WTC11 (cell line): Measurements from ENCODE around the gene TLE3. TPM values are rescaled to one million over a fixed set of nuclear protein-coding genes. Genes with fewer than 3 reads are reported as not detected.

Source experiments
- ATAC-seq: fragments of 200-7000 bp; cut with Tn5 transposase; 2 replicates; pipeline ENCODE4 v1.10.0; 2021; ENCODE audit warnings: mild to moderate bottlenecking, moderate library complexity
- CTCF ChIA-PET: fragments of 300-600 bp; sonication (Branson Sonifier 250); formaldehyde crosslinking; loops from one replicate; lab custom pipeline; 2021; ENCODE audit warnings: antibody characterized with exemption; lab: Charles Lee
- POLR2A ChIA-PET: fragments of 350-600 bp; sonication (Branson Sonifier 250); formaldehyde crosslinking; loops from one replicate; lab custom pipeline; 2021; ENCODE audit warnings: antibody characterized with exemption; lab: Charles Lee
- DNase-seq: peaks from one replicate; pipeline ENCODE4 v3.0.0; 2021; ENCODE audit warnings: low spot score
- H3K27ac Mint-ChIP-seq: 2 replicates; pipeline ENCODE4 v1.8.0; 2021; ENCODE audit warnings: mixed read lengths
- H3K27me3 Mint-ChIP-seq: 2 replicates; pipeline ENCODE4 v1.8.0; 2021; ENCODE audit warnings: low read depth, mild to moderate bottlenecking, moderate library complexity, mixed read lengths
- H3K36me3 Mint-ChIP-seq: 2 replicates; pipeline ENCODE4 v1.8.0; 2021; ENCODE audit warnings: mixed read lengths
- H3K4me1 Mint-ChIP-seq: 2 replicates; pipeline ENCODE4 v1.8.0; 2022; ENCODE audit warnings: mixed read lengths
- H3K4me3 Mint-ChIP-seq: 2 replicates; pipeline ENCODE4 v1.8.0; 2021; ENCODE audit warnings: mild to moderate bottlenecking, moderate library complexity, mixed read lengths
- H3K9me3 Mint-ChIP-seq: 2 replicates; pipeline ENCODE4 v1.8.0; 2021; ENCODE audit warnings: mixed read lengths
- ELF4 ChIP-seq: sonication (generic); formaldehyde crosslinking; IDR thresholded peaks from 2 replicates; pipeline ENCODE4 v1.8.1; 2022; ENCODE audit warnings: low read depth, mild to moderate bottlenecking, moderate library complexity, missing genetic modification reagents
- EMX1 ChIP-seq: fragments of 250-450 bp; sonication (Bioruptor Pico); IDR thresholded peaks from 2 replicates; pipeline ENCODE4 v1.8.0; 2021; ENCODE audit warnings: mild to moderate bottlenecking
- GTF2I ChIP-seq: fragments of 250-450 bp; sonication (Bioruptor Pico); conservative IDR thresholded peaks from 2 replicates; pipeline ENCODE4 v1.4.0; 2021; ENCODE audit warnings: mild to moderate bottlenecking
- HMGA2 ChIP-seq: fragments of 250-450 bp; sonication (Bioruptor Pico); IDR thresholded peaks from 2 replicates; pipeline ENCODE4 v1.4.0; 2021; ENCODE audit warnings: mild to moderate bottlenecking, moderate library complexity
- IRF2 ChIP-seq: sonication (generic); formaldehyde crosslinking; IDR thresholded peaks from 2 replicates; pipeline ENCODE4 v1.8.0; 2022; ENCODE audit warnings: low read depth, missing genetic modification reagents, borderline replicate concordance
- NFYB ChIP-seq: sonication (generic); formaldehyde crosslinking; conservative IDR thresholded peaks from 2 replicates; pipeline ENCODE4 v1.8.0; 2022; ENCODE audit warnings: low read depth, missing genetic modification reagents
- NR2C2 ChIP-seq: sonication (generic); formaldehyde crosslinking; IDR thresholded peaks from 2 replicates; pipeline ENCODE4 v1.8.0; 2022; ENCODE audit warnings: mild to moderate bottlenecking, missing genetic modification reagents
- NR3C1 ChIP-seq: sonication (generic); formaldehyde crosslinking; conservative IDR thresholded peaks from 2 replicates; pipeline ENCODE4 v1.8.1; 2023; ENCODE audit warnings: low read depth, mild to moderate bottlenecking, missing genetic modification reagents
- RELA ChIP-seq: sonication (generic); formaldehyde crosslinking; IDR thresholded peaks from 2 replicates; pipeline ENCODE4 v1.8.1; 2022; ENCODE audit warnings: missing genetic modification reagents, mild to moderate bottlenecking, borderline replicate concordance
- ZNF138 ChIP-seq: sonication (generic); formaldehyde crosslinking; conservative IDR thresholded peaks from 2 replicates; pipeline ENCODE4 v1.8.1; 2022; ENCODE audit warnings: mild to moderate bottlenecking, moderate library complexity, missing genetic modification reagents
- ZNF317 ChIP-seq: sonication (generic); formaldehyde crosslinking; IDR thresholded peaks from 2 replicates; pipeline ENCODE4 v1.8.1; 2023; ENCODE audit warnings: low read depth, mild to moderate bottlenecking, moderate library complexity, missing genetic modification reagents, borderline replicate concordance
- ZNF416 ChIP-seq: fragments of 250-450 bp; sonication (Bioruptor Pico); IDR thresholded peaks from 2 replicates; pipeline ENCODE4 v1.9.0; 2021; ENCODE audit warnings: mild to moderate bottlenecking, inconsistent platforms
- total RNA-seq: library from RNA; stranded (reverse); gene quantifications from 3 replicates; pipeline ENCODE4 v1.2.3, GENCODE V29; 2021
- TF ChIP-seq, protein P1 (sequence below): fragments of 250-450 bp; sonication (Bioruptor Pico); IDR thresholded peaks from 2 replicates; pipeline ENCODE4 v1.9.0; 2021; ENCODE audit warnings: mild to moderate bottlenecking
- TF ChIP-seq, protein P2 (sequence below): sonication (generic); formaldehyde crosslinking; IDR thresholded peaks from 2 replicates; pipeline ENCODE4 v1.8.1; 2022; ENCODE audit warnings: mild to moderate bottlenecking, missing genetic modification reagents, moderate library complexity, borderline replicate concordance
- TF ChIP-seq, protein P3 (sequence below): fragments of 250-450 bp; sonication (Bioruptor Pico); conservative IDR thresholded peaks from 2 replicates; pipeline ENCODE4 v1.9.0; 2021; ENCODE audit warnings: mild to moderate bottlenecking
- TF ChIP-seq, protein P4 (sequence below): fragments of 250-450 bp; sonication (Bioruptor Pico); IDR thresholded peaks from 2 replicates; pipeline ENCODE4 v1.8.0; 2021; ENCODE audit warnings: mild to moderate bottlenecking
- TF ChIP-seq, protein P5 (sequence below): fragments of 250-450 bp; sonication (Bioruptor Pico); IDR thresholded peaks from 2 replicates; pipeline ENCODE4 v1.9.0; 2021; ENCODE audit warnings: moderate library complexity, mild to moderate bottlenecking, inconsistent platforms, borderline replicate concordance
- TF ChIP-seq, protein P6 (sequence below): sonication (generic); formaldehyde crosslinking; IDR thresholded peaks from 2 replicates; pipeline ENCODE4 v1.8.0; 2023; ENCODE audit warnings: missing genetic modification reagents, mild to moderate bottlenecking, borderline replicate concordance

The TLE3 gene
- total RNA-seq, 1 experiment from 2014 or later: 78.7 TPM

DNA sequence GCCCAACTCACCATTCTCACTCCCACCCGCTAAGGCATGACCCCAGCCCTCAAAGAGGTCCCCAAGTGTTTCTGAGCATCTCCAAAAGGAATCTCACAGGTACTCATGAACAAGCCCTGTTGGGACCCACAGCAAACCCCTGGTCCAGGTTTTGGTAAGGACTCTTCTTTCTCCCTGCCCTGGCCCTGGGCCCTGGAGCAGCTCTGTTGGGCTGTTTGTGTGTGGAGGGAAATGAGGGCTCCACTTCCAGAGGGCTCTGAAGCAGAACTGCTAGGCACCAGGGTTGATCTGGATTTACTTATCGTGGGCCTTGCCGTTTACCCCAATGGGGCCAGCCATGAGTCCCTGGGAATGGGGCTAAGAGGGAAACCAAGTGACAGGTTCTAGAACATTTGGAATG lies 92.9 kb downstream of the TLE3 start:
- no peak overlapping the region for H3K27ac Mint-ChIP-seq
- no peak for DNase-seq
- no peak overlapping the region for H3K4me3 Mint-ChIP-seq
- H3K27me3 Mint-ChIP-seq: no peaks in the 10 kb centered on the region
- ChIA-PET POLR2A (no interaction called here), CTCF (no interaction called here)
- TF ChIP-seq, protein P1, sequence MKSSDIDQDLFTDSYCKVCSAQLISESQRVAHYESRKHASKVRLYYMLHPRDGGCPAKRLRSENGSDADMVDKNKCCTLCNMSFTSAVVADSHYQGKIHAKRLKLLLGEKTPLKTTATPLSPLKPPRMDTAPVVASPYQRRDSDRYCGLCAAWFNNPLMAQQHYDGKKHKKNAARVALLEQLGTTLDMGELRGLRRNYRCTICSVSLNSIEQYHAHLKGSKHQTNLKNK (CRISPR knock-in tag): no peak
- no peak for ATAC-seq
- peaks cover 15% of the 10 kb centered on the region for H3K9me3 Mint-ChIP-seq
- H3K36me3 Mint-ChIP-seq: peaks cover 14% of the 10 kb centered on the region
- peaks cover 3% of the 10 kb centered on the region for H3K4me1 Mint-ChIP-seq

DNA sequence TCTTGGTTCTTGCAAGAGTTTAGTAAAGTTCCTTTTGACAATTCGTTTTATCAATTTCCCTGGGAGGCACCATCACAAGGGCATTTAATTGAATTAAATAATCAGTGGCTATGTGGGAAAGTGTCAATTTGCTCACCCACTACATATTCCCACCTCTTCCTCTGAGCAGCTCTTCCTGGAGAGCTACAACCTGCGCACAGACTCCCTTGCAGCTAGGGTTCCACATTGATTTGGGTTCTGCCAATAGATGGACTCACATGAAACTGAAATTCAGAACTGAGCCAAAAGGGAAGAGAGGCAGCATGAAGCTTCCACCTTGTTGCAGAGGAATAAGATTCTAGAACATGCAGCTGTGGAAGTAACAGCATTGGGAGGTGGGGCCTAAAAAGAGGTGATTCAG lies 94.8 kb downstream of the TLE3 start:
- Mint-ChIP-seq H3K9me3 (peaks cover 15% of the 10 kb centered on the region), H3K27ac (no peak overlapping the region), H3K36me3 (peaks cover 14% of the 10 kb centered on the region), H3K27me3 (no peaks in the 10 kb centered on the region), H3K4me1 (peaks cover 3% of the 10 kb centered on the region), H3K4me3 (no peak overlapping the region)
- ATAC-seq (no peak), DNase-seq (no peak)
- CTCF ChIA-PET: no interaction called here
- POLR2A ChIA-PET: no interaction called here
- TF ChIP-seq NFYB: no peak
- no peak for TF ChIP-seq NR3C1 (CRISPR knock-in tag)

DNA sequence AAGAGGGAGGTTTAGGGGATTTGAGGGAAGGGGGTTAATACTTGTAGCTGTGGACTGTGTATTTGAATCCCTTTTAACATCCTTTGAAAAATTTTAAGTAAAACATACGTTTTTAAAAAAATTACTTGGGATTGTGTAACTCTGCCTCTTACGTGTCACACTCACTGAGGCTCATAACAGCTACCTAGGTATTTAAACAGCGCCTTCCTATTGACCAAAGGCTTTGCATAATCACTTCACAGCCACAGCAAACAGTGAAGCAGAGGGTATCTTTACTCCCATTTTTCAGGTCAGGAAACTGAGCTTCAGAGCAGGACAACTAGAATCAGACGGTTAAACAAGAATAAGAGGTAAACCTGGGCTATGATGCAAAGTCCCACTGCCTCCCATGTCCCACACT lies 95.9 kb downstream of the TLE3 start:
- no peak overlapping the region for H3K27ac Mint-ChIP-seq
- H3K36me3 Mint-ChIP-seq: peaks cover 14% of the 10 kb centered on the region
- H3K4me1 Mint-ChIP-seq: peaks cover 3% of the 10 kb centered on the region
- CTCF ChIA-PET: no interaction called here
- no peaks in the 10 kb centered on the region for H3K27me3 Mint-ChIP-seq
- no peak overlapping the region for H3K4me3 Mint-ChIP-seq
- TF ChIP-seq NR2C2: no peak
- ATAC-seq (no peak), DNase-seq (no peak)
- peaks cover 15% of the 10 kb centered on the region for H3K9me3 Mint-ChIP-seq
- POLR2A ChIA-PET: no interaction called here

DNA sequence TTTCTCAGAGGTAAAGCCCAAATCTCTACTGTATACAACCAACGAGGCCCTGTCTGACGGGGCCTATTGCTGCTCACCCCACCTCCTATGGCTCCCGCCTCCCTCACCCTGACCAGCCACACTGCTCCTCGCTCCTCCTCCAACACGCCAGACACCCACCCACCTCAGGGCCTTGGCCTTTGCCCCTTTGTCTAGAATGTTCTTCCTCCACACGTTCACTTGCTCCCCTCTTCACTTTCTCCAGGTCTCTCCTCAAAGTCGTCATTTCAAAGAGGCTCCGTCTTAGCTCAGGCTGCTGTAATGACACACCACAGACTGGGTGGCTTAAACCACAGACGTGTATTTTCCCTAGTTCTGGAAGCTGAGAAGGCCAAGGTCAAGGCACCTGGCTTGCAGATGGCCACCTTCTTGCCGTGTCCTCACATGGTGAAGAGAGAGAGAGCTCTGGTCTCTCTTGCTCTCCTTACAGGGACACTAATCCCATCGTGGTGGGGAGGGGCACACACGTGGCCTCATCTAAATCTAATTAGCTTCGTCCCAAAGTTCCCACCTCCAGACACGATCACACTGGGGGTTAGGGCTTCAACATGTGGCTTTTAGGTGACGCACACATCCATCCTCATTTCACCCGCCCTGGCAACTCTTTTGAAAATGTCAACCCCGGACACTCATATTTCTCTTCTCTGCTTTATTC lies 98.2 kb downstream of the TLE3 start:
- no peak for ATAC-seq
- Mint-ChIP-seq H3K36me3 (peaks cover 14% of the 10 kb centered on the region), H3K9me3 (peaks cover 15% of the 10 kb centered on the region), H3K27me3 (no peaks in the 10 kb centered on the region), H3K4me1 (peaks cover 5% of the 10 kb centered on the region), H3K4me3 (no peak overlapping the region), H3K27ac (no peak overlapping the region)
- TF ChIP-seq EMX1 (no peak), RELA (CRISPR knock-in tag) (no peak), HMGA2 (CRISPR knock-in tag) (no peak), IRF2 (CRISPR knock-in tag) (no peak), ELF4 (CRISPR knock-in tag) (no peak), ZNF138 (CRISPR knock-in tag) (no peak), ZNF317 (CRISPR knock-in tag) (no peak), ZNF416 (no peak), GTF2I (CRISPR knock-in tag) (no peak)
- TF ChIP-seq, protein P2, sequence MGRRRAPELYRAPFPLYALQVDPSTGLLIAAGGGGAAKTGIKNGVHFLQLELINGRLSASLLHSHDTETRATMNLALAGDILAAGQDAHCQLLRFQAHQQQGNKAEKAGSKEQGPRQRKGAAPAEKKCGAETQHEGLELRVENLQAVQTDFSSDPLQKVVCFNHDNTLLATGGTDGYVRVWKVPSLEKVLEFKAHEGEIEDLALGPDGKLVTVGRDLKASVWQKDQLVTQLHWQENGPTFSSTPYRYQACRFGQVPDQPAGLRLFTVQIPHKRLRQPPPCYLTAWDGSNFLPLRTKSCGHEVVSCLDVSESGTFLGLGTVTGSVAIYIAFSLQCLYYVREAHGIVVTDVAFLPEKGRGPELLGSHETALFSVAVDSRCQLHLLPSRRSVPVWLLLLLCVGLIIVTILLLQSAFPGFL (CRISPR knock-in tag): no peak
- TF ChIP-seq, protein P3, sequence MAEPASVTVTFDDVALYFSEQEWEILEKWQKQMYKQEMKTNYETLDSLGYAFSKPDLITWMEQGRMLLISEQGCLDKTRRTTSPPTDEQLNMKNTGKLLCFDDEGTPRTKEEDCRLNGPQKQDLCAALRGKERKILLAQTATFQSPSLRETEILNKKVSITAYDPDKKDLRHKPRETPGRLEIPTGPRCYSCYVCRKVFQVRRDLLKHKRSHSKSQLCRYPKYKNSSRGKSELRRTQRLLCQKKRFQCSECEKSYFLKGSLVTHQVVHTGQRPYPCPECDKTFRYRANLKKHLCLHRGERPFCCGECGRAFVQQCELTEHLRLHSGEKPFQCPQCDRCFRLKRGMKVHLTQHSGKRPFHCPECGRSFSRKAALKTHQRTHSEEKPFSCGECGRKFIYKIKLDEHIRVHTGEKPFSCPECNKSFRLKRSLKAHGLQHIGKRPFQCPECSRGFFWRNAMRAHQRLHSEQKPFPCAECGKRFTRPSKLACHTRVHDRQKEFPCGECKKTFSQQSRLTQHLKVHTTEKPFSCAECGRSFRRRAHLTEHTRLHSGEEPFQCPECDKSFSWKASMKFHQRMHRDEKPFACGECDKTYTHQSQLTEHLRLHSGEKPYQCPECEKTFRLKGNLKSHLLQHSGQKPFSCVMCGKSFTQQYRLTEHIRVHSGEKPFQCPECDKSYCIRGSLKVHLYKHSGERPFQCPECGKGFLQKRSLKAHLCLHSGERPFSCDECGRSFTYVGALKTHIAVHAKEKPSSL: no peak
- TF ChIP-seq, protein P4, sequence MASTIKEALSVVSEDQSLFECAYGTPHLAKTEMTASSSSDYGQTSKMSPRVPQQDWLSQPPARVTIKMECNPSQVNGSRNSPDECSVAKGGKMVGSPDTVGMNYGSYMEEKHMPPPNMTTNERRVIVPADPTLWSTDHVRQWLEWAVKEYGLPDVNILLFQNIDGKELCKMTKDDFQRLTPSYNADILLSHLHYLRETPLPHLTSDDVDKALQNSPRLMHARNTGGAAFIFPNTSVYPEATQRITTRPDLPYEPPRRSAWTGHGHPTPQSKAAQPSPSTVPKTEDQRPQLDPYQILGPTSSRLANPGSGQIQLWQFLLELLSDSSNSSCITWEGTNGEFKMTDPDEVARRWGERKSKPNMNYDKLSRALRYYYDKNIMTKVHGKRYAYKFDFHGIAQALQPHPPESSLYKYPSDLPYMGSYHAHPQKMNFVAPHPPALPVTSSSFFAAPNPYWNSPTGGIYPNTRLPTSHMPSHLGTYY (CRISPR knock-in tag): no peak
- TF ChIP-seq, protein P5, sequence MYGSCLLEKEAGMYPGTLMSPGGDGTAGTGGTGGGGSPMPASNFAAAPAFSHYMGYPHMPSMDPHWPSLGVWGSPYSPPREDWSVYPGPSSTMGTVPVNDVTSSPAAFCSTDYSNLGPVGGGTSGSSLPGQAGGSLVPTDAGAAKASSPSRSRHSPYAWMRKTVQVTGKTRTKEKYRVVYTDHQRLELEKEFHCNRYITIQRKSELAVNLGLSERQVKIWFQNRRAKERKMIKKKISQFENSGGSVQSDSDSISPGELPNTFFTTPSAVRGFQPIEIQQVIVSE (CRISPR knock-in tag): no peak
- TF ChIP-seq, protein P6, sequence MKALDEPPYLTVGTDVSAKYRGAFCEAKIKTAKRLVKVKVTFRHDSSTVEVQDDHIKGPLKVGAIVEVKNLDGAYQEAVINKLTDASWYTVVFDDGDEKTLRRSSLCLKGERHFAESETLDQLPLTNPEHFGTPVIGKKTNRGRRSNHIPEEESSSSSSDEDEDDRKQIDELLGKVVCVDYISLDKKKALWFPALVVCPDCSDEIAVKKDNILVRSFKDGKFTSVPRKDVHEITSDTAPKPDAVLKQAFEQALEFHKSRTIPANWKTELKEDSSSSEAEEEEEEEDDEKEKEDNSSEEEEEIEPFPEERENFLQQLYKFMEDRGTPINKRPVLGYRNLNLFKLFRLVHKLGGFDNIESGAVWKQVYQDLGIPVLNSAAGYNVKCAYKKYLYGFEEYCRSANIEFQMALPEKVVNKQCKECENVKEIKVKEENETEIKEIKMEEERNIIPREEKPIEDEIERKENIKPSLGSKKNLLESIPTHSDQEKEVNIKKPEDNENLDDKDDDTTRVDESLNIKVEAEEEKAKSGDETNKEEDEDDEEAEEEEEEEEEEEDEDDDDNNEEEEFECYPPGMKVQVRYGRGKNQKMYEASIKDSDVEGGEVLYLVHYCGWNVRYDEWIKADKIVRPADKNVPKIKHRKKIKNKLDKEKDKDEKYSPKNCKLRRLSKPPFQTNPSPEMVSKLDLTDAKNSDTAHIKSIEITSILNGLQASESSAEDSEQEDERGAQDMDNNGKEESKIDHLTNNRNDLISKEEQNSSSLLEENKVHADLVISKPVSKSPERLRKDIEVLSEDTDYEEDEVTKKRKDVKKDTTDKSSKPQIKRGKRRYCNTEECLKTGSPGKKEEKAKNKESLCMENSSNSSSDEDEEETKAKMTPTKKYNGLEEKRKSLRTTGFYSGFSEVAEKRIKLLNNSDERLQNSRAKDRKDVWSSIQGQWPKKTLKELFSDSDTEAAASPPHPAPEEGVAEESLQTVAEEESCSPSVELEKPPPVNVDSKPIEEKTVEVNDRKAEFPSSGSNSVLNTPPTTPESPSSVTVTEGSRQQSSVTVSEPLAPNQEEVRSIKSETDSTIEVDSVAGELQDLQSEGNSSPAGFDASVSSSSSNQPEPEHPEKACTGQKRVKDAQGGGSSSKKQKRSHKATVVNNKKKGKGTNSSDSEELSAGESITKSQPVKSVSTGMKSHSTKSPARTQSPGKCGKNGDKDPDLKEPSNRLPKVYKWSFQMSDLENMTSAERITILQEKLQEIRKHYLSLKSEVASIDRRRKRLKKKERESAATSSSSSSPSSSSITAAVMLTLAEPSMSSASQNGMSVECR: no peak
- POLR2A ChIA-PET: no interaction called here
- DNase-seq: no peak
- CTCF ChIA-PET: no interaction called here
